Measurements from ENCODE around the gene LY9.

DNA sequence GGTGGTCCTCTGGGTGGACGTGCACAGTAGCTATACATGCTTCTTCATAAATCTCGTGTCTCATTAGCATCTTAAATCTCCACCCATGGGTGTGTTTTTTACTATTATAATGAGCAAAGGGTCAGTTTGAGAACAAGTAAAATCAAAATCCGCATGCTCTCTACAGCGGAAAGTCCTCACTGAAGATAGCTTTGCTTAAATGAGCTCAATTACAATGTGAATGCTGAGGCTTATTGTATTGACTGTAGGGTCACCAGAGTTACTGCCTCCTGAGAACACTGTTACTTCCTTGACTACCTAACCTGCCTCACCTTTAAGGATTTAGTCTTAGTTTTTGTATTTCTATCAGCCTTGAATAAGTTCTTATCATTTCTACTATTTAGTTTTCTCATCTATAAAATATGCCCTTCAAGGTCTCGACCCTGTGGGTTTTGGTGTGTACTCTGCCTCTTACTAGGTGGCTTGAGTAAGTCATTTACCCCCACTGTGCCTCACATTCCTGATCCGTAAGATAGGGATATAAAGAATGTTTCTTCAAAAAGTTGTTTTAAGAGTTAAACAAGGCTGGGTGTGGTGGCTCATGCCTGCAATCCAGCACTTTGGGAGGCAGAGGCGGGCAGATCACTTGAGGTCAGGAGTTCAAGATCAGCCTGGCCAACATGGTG, 49.0 kb upstream of the LY9 start:
- TF ChIP-seq, protein P1, sequence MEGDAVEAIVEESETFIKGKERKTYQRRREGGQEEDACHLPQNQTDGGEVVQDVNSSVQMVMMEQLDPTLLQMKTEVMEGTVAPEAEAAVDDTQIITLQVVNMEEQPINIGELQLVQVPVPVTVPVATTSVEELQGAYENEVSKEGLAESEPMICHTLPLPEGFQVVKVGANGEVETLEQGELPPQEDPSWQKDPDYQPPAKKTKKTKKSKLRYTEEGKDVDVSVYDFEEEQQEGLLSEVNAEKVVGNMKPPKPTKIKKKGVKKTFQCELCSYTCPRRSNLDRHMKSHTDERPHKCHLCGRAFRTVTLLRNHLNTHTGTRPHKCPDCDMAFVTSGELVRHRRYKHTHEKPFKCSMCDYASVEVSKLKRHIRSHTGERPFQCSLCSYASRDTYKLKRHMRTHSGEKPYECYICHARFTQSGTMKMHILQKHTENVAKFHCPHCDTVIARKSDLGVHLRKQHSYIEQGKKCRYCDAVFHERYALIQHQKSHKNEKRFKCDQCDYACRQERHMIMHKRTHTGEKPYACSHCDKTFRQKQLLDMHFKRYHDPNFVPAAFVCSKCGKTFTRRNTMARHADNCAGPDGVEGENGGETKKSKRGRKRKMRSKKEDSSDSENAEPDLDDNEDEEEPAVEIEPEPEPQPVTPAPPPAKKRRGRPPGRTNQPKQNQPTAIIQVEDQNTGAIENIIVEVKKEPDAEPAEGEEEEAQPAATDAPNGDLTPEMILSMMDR (IDR thresholded peaks at IDR 0.05), result no peak
- TF ChIP-seq EZH2phosphoT487 (IDR thresholded peaks at IDR 0.05; ENCODE audit: borderline replicate concordance, low read depth) (no peak), MXI1 (IDR thresholded peaks at IDR 0.05; ENCODE audit: low read depth, low read length) (no peak), YY1 (IDR thresholded peaks at IDR 0.05; ENCODE audit: low read depth) (no peak), TEAD4 (IDR thresholded peaks at IDR 0.05; ENCODE audit: borderline replicate concordance, insufficient read depth) (no peak), POLR2AphosphoS5 (IDR thresholded peaks at IDR 0.05; ENCODE audit: low read depth, low read length) (no peak), RCOR1 (IDR thresholded peaks at IDR 0.05; ENCODE audit: low read length) (no peak), TAF1 (IDR thresholded peaks at IDR 0.05; ENCODE audit: borderline replicate concordance, low read depth, low read length) (no peak), SMC3 (IDR thresholded peaks at IDR 0.05; ENCODE audit: low read depth, low read length) (no peak)

All from SK-N-SH (cell line).